HepG2 (cell line): Measurements from ENCODE around the gene ARPC1A. TPM values are rescaled to one million over a fixed set of nuclear protein-coding genes. Genes with fewer than 3 reads are reported as not detected.

Experiments
- ARNT2 ChIP-seq: sonication (generic); formaldehyde crosslinking; IDR thresholded peaks from 2 replicates; pipeline ENCODE4 v1.8.0; 2022; ENCODE audit warnings: mild to moderate bottlenecking, low read depth, missing genetic modification reagents, moderate library complexity
- ESRRA ChIP-seq: sonication (generic); formaldehyde crosslinking; IDR thresholded peaks from 2 replicates; pipeline ENCODE4 v1.5.1; 2020; ENCODE audit warnings: mild to moderate bottlenecking, low read depth, missing genetic modification reagents
- GLI4 ChIP-seq: sonication (generic); formaldehyde crosslinking; IDR thresholded peaks from 2 replicates; pipeline ENCODE4 v1.5.1; 2020; ENCODE audit warnings: missing genetic modification reagents, mild to moderate bottlenecking, moderate library complexity, borderline replicate concordance
- JUNB ChIP-seq: sonication (generic); formaldehyde crosslinking; IDR thresholded peaks from 2 replicates; pipeline ENCODE4 v1.8.0; 2022; ENCODE audit warnings: missing genetic modification reagents, mild to moderate bottlenecking, borderline replicate concordance
- KMT2A ChIP-seq: sonication (generic); formaldehyde crosslinking; IDR thresholded peaks from 2 replicates; pipeline ENCODE4 v1.4.0; 2020; ENCODE audit warnings: missing genetic modification reagents
- MYPOP ChIP-seq: sonication (generic); formaldehyde crosslinking; IDR thresholded peaks from 2 replicates; pipeline ENCODE4 v1.8.1; 2023; ENCODE audit warnings: mild to moderate bottlenecking, moderate library complexity, missing genetic modification reagents
- NFRKB ChIP-seq: fragments of 450-650 bp; IDR thresholded peaks from 2 replicates; pipeline ENCODE4 v1.6.1; 2017
- PBX2 ChIP-seq: IDR thresholded peaks from 2 replicates; pipeline ENCODE4 v1.6.1; 2016; ENCODE audit warnings: control low read depth
- RARG ChIP-seq: sonication (generic); formaldehyde crosslinking; IDR thresholded peaks from 2 replicates; pipeline ENCODE4 v1.4.0; 2020; ENCODE audit warnings: low read depth, mild to moderate bottlenecking, missing genetic modification reagents
- SRSF9 ChIP-seq: fragments of 200-400 bp; formaldehyde crosslinking; IDR thresholded peaks from 2 replicates; pipeline ENCODE4 v1.6.1; 2018; ENCODE audit warnings: borderline replicate concordance, mild to moderate bottlenecking, low read depth, low read length; ENCODE audit not compliant: insufficient read depth, poor library complexity, severe bottlenecking
- TIGD3 ChIP-seq: sonication (generic); formaldehyde crosslinking; IDR thresholded peaks from 2 replicates; pipeline ENCODE4 v1.5.1; 2020; ENCODE audit warnings: mild to moderate bottlenecking, missing genetic modification reagents, borderline replicate concordance
- ZHX2 ChIP-seq, 2 experiments: sonication (generic) in 1 of 2; formaldehyde crosslinking in 1 of 2; IDR thresholded peaks; 2 replicates each; pipeline versions ENCODE4 v1.6.1 to v1.9.0; 2014 to 2022; ENCODE audit warnings: antibody characterized with exemption in 1 of 2, borderline replicate concordance in 1 of 2, inconsistent platforms in 1 of 2, low read depth in 1 of 2, missing genetic modification reagents in 1 of 2
- ZNF468 ChIP-seq: sonication (generic); formaldehyde crosslinking; IDR thresholded peaks from 2 replicates; pipeline ENCODE4 v1.8.0; 2022; ENCODE audit warnings: mild to moderate bottlenecking, moderate library complexity, missing genetic modification reagents
- ZNF484 ChIP-seq: sonication (generic); formaldehyde crosslinking; IDR thresholded peaks from 2 replicates; pipeline ENCODE4 v1.5.1; 2020; ENCODE audit warnings: mild to moderate bottlenecking, low read depth, missing genetic modification reagents, borderline replicate concordance
- ZNF644 ChIP-seq: IDR thresholded peaks from 2 replicates; pipeline ENCODE4 v1.6.1; 2016; ENCODE audit warnings: low read depth
- polyA plus RNA-seq, 8 experiments: library from polyadenylated mRNA; depleted of rRNA in 3 of 8; stranded (reverse) in 7 of 8; unstranded in 1 of 8; fragments of >200 nt; fragmentation: Illumina TruSeq in 4 of 8; extraction: Trizol in 4 of 8; gene quantifications; 2 replicates each; pipeline versions ENCODE4 v1.2.1 to v1.2.3, GENCODE V29; 2011 to 2016; ENCODE audit warnings: low read depth in 4 of 8, missing spikeins in 1 of 8, mixed read lengths in 1 of 8; ENCODE audit not compliant: insufficient read depth in 1 of 8
- total RNA-seq, 5 experiments: library from RNA; depleted of rRNA; stranded (reverse); fragments of >200 nt; fragmentation: Illumina TruSeq; extraction: Trizol; gene quantifications; 2 replicates each; pipeline ENCODE4 v1.2.3, GENCODE V29; 2016; ENCODE audit warnings: low read depth in 1 of 5
- TF ChIP-seq, protein P1 (sequence below): sonication (generic); formaldehyde crosslinking; IDR thresholded peaks from 2 replicates; pipeline ENCODE4 v1.4.0; 2020; ENCODE audit warnings: mild to moderate bottlenecking, missing genetic modification reagents
- TF ChIP-seq, protein P2 (sequence below): IDR thresholded peaks from 2 replicates; pipeline ENCODE4 v1.6.1; 2016; ENCODE audit warnings: missing genetic modification reagents, missing compliant biosample characterization

Gene ARPC1A
- total and polyA plus RNA-seq, 2 of the 13 experiments (the other 11 are each of a cell fraction or from before 2014, with no cell fraction given): 44.3 to 88.5 TPM

GRCh38 chr7:99380823-99381663 lies 55.3 kb downstream of the ARPC1A start (continued):
- TF ChIP-seq, protein P1, sequence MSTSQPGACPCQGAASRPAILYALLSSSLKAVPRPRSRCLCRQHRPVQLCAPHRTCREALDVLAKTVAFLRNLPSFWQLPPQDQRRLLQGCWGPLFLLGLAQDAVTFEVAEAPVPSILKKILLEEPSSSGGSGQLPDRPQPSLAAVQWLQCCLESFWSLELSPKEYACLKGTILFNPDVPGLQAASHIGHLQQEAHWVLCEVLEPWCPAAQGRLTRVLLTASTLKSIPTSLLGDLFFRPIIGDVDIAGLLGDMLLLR (CRISPR knock-in tag): no peak
- TF ChIP-seq JUNB (CRISPR knock-in tag) (no peak), ESRRA (CRISPR knock-in tag) (peak; percentile 50; the same call in 1 of the 2 replicates), GLI4 (no peak), ZNF484 (CRISPR knock-in tag) (no peak), ARNT2 (CRISPR knock-in tag) (no peak), ZHX2 (IDR thresholded peaks at IDR 0.05; ENCODE audit: low read depth) (no peak), ZHX2 (CRISPR knock-in tag; IDR thresholded peaks at IDR 0.05; ENCODE audit: borderline replicate concordance) (no peak), ZNF468 (no peak), TIGD3 (CRISPR knock-in tag) (no peak), ZNF644 (CRISPR knock-in tag) (no peak), MYPOP (CRISPR knock-in tag) (no peak), NFRKB (no peak), PBX2 (CRISPR knock-in tag) (no peak), RARG (CRISPR knock-in tag) (no peak), KMT2A (CRISPR knock-in tag) (no peak), SRSF9 (no peak)
- TF ChIP-seq, protein P2, sequence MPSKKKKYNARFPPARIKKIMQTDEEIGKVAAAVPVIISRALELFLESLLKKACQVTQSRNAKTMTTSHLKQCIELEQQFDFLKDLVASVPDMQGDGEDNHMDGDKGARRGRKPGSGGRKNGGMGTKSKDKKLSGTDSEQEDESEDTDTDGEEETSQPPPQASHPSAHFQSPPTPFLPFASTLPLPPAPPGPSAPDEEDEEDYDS (CRISPR knock-in tag): no peak
